PC-9 (cell line): ENCODE results near the gene MCC. TPM values are rescaled to one million over a fixed set of nuclear protein-coding genes. Genes with fewer than 3 reads are reported as not detected.

Source experiments
- BruUV-seq: library from RNA; stranded (reverse); fragments of 400-500 nt; replicated peaks from 2 replicates; lab custom pipeline; 2021; lab: Mats Ljungman, UMichigan
- CTCF ChIA-PET: fragments of 300-600 bp; sonication (Branson Sonifier 250); formaldehyde crosslinking; loops from one replicate; lab custom pipeline; 2022; ENCODE audit warnings: antibody characterized with exemption; lab: Charles Lee
- POLR2A ChIA-PET: fragments of 300-600 bp; sonication (Branson Sonifier 250); formaldehyde crosslinking; loops from one replicate; lab custom pipeline; 2022; ENCODE audit warnings: antibody characterized with exemption; ENCODE audit not compliant: unreplicated experiment; lab: Charles Lee
- DNase-seq, 2 experiments: peaks; one replicate each; pipeline versions ENCODE4 v3.0.0 to v3.0.0-alpha.2; 2015 to 2022; ENCODE audit warnings: mixed read lengths in 1 of 2
- H2AFZ ChIP-seq: fragments of 200-600 bp; sonication (generic); 2 replicates; pipeline ENCODE4 v1.8.1; 2017; ENCODE audit warnings: antibody characterized with exemption
- H3F3A ChIP-seq: fragments of 200-600 bp; sonication (generic); 2 replicates; pipeline ENCODE4 v1.8.1; 2017; ENCODE audit warnings: antibody characterized with exemption, mild to moderate bottlenecking, low read depth; ENCODE audit not compliant: insufficient read depth
- H3K27ac ChIP-seq: fragments of 200-600 bp; sonication (generic); 2 replicates; pipeline ENCODE4 v1.6.1; 2016; ENCODE audit warnings: mixed run types
- H3K27me3 ChIP-seq: fragments of 200-600 bp; sonication (generic); 2 replicates; pipeline ENCODE4 v1.6.1; 2016; ENCODE audit warnings: low read depth, mixed run types; ENCODE audit not compliant: insufficient read depth
- H3K36me3 ChIP-seq: fragments of 200-600 bp; sonication (generic); 2 replicates; pipeline ENCODE4 v1.6.1; 2016; ENCODE audit warnings: low read depth, mixed run types
- H3K4me1 ChIP-seq: fragments of 200-600 bp; sonication (generic); replicated peaks from 2 replicates; pipeline ENCODE4 v1.6.1; 2016; ENCODE audit warnings: mixed run types; ENCODE audit not compliant: insufficient read depth
- H3K4me2 ChIP-seq: fragments of 200-600 bp; sonication (generic); 2 replicates; pipeline ENCODE4 v1.6.1; 2017; ENCODE audit warnings: mixed run types
- H3K4me3 ChIP-seq: fragments of 200-600 bp; sonication (generic); 2 replicates; pipeline ENCODE4 v1.6.1; 2016; ENCODE audit warnings: mixed run types
- H3K79me2 ChIP-seq: fragments of 200-600 bp; sonication (generic); 2 replicates; pipeline ENCODE4 v1.6.1; 2017; ENCODE audit warnings: low read depth, mixed run types
- H3K9me2 ChIP-seq: fragments of 200-600 bp; sonication (generic); 2 replicates; pipeline ENCODE4 v1.8.1; 2017; ENCODE audit warnings: mild to moderate bottlenecking; ENCODE audit not compliant: insufficient read depth
- H3K9me3 ChIP-seq: fragments of 200-600 bp; sonication (generic); 2 replicates; pipeline ENCODE4 v1.8.1; 2016; ENCODE audit warnings: low read depth; ENCODE audit not compliant: insufficient read depth
- H4K20me1 ChIP-seq: fragments of 200-600 bp; sonication (generic); 2 replicates; pipeline ENCODE4 v1.8.1; 2017; ENCODE audit not compliant: insufficient read depth
- EZH2 ChIP-seq: fragments of 200-600 bp; sonication (generic); IDR thresholded peaks from 2 replicates; pipeline ENCODE4 v1.8.0; 2017; ENCODE audit warnings: antibody characterized with exemption, low read depth
- intact Hi-C: fragments of 100-400 bp; cut with micrococcal nuclease; formaldehyde crosslinking; loops from one replicate; pipeline ENCODE4 v1.10.0; 2022; ENCODE audit not compliant: unreplicated experiment
- total RNA-seq: library from RNA; stranded (reverse); gene quantifications from 2 replicates; pipeline ENCODE4 v1.2.3, GENCODE V29; 2021
- TF ChIP-seq, protein P1 (sequence below): fragments of 200-600 bp; sonication (generic); conservative IDR thresholded peaks from 2 replicates; pipeline ENCODE4 v1.6.1; 2017; ENCODE audit warnings: mixed run types, antibody characterized with exemption, mild to moderate bottlenecking, moderate library complexity

MCC gene
- total RNA-seq, 1 experiment from 2014 or later = 2.5 TPM

GRCh38 chr5:113128641-113129330 is 359.5 kb downstream of the MCC start:
- Histone ChIP-seq H3K4me3 (no peak overlapping the region), H3K9me2 (no peaks in the 10 kb centered on the region)

DNA sequence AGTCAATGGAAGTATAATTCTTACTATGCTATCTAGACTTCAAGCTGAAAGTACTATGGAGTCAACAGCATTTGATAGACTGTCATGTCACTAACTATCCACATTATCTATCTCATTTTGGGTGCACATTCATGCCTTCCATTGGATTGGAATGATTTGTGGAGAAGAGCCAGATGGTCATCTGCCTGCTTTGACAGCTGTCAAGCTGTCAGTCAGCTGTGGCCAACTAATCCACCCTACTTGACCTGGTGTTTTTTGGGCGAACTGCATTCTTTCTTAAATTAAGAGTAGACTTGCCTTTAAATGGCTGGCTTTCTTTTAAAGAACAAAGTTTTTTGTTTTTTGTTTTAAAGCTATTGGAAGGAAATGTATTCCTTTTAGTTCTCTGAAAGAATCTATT is 360.2 kb downstream of the MCC start:
- Histone ChIP-seq H3K9me3 (no peaks in the 10 kb centered on the region), H3K27me3 (no peaks in the 10 kb centered on the region), H3K4me1 (no peaks in the 10 kb centered on the region), H3K79me2 (no peaks in the 10 kb centered on the region), H3K9me2 (no peaks in the 10 kb centered on the region), H2AFZ (no peak overlapping the region), H3F3A (no peaks in the 10 kb centered on the region), H3K4me3 (no peak overlapping the region), H3K36me3 (no peaks in the 10 kb centered on the region), H4K20me1 (no peaks in the 10 kb centered on the region), H3K4me2 (no peak overlapping the region), H3K27ac (no peak overlapping the region)
- intact Hi-C loops = no loop called here
- CTCF ChIA-PET = interaction anchor here (0.5 kb wide), 1 partner anchor 107 kb away, joined by 6 read pairs; no protein-coding TSS in a partner anchor
- no peak for DNase-seq
- POLR2A ChIA-PET = no interaction called here
- TF ChIP-seq, protein P1, sequence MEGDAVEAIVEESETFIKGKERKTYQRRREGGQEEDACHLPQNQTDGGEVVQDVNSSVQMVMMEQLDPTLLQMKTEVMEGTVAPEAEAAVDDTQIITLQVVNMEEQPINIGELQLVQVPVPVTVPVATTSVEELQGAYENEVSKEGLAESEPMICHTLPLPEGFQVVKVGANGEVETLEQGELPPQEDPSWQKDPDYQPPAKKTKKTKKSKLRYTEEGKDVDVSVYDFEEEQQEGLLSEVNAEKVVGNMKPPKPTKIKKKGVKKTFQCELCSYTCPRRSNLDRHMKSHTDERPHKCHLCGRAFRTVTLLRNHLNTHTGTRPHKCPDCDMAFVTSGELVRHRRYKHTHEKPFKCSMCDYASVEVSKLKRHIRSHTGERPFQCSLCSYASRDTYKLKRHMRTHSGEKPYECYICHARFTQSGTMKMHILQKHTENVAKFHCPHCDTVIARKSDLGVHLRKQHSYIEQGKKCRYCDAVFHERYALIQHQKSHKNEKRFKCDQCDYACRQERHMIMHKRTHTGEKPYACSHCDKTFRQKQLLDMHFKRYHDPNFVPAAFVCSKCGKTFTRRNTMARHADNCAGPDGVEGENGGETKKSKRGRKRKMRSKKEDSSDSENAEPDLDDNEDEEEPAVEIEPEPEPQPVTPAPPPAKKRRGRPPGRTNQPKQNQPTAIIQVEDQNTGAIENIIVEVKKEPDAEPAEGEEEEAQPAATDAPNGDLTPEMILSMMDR = no peak
- TF ChIP-seq EZH2 = no peak
- BruUV-seq = no TSS peak

More at GRCh38 chr5:113128641-113129330, 359.5 kb downstream of the MCC start:
- Histone ChIP-seq H3K4me1 (no peaks in the 10 kb centered on the region), H3K27me3 (no peaks in the 10 kb centered on the region), H3K79me2 (no peaks in the 10 kb centered on the region), H3K27ac (no peak overlapping the region), H2AFZ (no peak overlapping the region), H3F3A (no peaks in the 10 kb centered on the region), H3K4me2 (no peak overlapping the region), H3K9me3 (no peaks in the 10 kb centered on the region), H3K36me3 (no peaks in the 10 kb centered on the region), H4K20me1 (no peaks in the 10 kb centered on the region)
- no peak for DNase-seq
- no TSS peak for BruUV-seq
- intact Hi-C loops = no loop called here
- POLR2A ChIA-PET = no interaction called here
- CTCF ChIA-PET = no interaction called here
- TF ChIP-seq EZH2 = no peak
- TF ChIP-seq, protein P1 = no peak

GRCh38 chr5:113127021-113127420 is 361.2 kb downstream of the MCC start:
- Histone ChIP-seq H3K4me3 (no peak overlapping the region), H3K4me1 (no peaks in the 10 kb centered on the region), H3K9me2 (no peaks in the 10 kb centered on the region), H3F3A (no peaks in the 10 kb centered on the region), H3K27me3 (no peaks in the 10 kb centered on the region), H2AFZ (no peak overlapping the region), H3K27ac (no peak overlapping the region), H3K36me3 (no peaks in the 10 kb centered on the region), H3K9me3 (no peaks in the 10 kb centered on the region), H4K20me1 (no peaks in the 10 kb centered on the region), H3K79me2 (no peaks in the 10 kb centered on the region), H3K4me2 (no peak overlapping the region)
- BruUV-seq = no TSS peak
- no peak for DNase-seq
- CTCF ChIA-PET = no interaction called here
- POLR2A ChIA-PET = no interaction called here
- no peak for TF ChIP-seq EZH2
- TF ChIP-seq, protein P1 = no peak
- intact Hi-C loops = no loop called here
